ENCODE data around the gene NEGR1. TPM values are rescaled to one million over a fixed set of nuclear protein-coding genes. Genes with fewer than 3 reads are reported as not detected.
A peak's percentile ranks its signal among the peaks of the same experiment; 100 is the strongest.

Gene NEGR1
- total RNA-seq, 4 donors from 2014 or later: 7.0 to 10.0 (median 8.1) TPM

GRCh38 chr1:72197786-72198185 is 84.6 kb downstream of the NEGR1 start:
- Histone ChIP-seq H3K36me3 (no peaks in the 10 kb centered on the region), H3K4me3 (no peak overlapping the region), H3K27ac (no peak overlapping the region), H3K27me3 (no peaks in the 10 kb centered on the region), H3K9me3 (peaks cover 0 to 4% of the 10 kb centered on the region in 2 donors), H3K4me1 (no peaks in the 10 kb centered on the region)
- TF ChIP-seq EP300 (IDR thresholded peaks at IDR 0.05; ENCODE audit: low read depth) (no peak), POLR2A (IDR thresholded peaks at IDR 0.05) (no peak)
- intact Hi-C loops (cut with DNase I; ENCODE audit: low total_unique reads): no loop called here
- in situ Hi-C loops (cut with MboI; ENCODE audit: low pct_ligation_motif_present in 1 of 4, low pct_unique_long_range_greater_than_20kb in 1 of 4, low sequenced_read_pairs in 3 of 4): no loop called here
- no peak for DNase-seq
- 77 to 89% methylated on average over 3 of the region's 3 CpGs for WGBS, 2 donors (ENCODE audit: low coverage in 1 of 2)

GRCh38 chr1:72186733-72187307 is 95.5 kb downstream of the NEGR1 start:
- Histone ChIP-seq H3K27me3 (no peaks in the 10 kb centered on the region), H3K4me1 (peaks cover 0 to 2% (median 0%) of the 10 kb centered on the region in 4 donors), H3K4me3 (no peak overlapping the region), H3K9me3 (no peaks in the 10 kb centered on the region), H3K36me3 (no peaks in the 10 kb centered on the region), H3K27ac (no peak overlapping the region)
- WGBS, 2 donors (ENCODE audit: low coverage in 1 of 2): 80 to 87% methylated on average over 1 of the region's 1 CpG
- in situ Hi-C loops (cut with MboI; ENCODE audit: low pct_ligation_motif_present in 1 of 4, low pct_unique_long_range_greater_than_20kb in 1 of 4, low sequenced_read_pairs in 3 of 4): no loop called here
- TF ChIP-seq CTCF (IDR thresholded peaks at IDR 0.05) (peak in 4 of 5 experiments; percentile 34 to 53 (median 42)), POLR2AphosphoS5 (IDR thresholded peaks at IDR 0.05) (no peak), POLR2A (IDR thresholded peaks at IDR 0.05) (no peak), EP300 (IDR thresholded peaks at IDR 0.05; ENCODE audit: low read depth) (no peak)
- intact Hi-C loops (cut with DNase I; ENCODE audit: low total_unique reads): no loop called here
- DNase-seq: no peak

- WGBS, 2 donors (ENCODE audit: low coverage in 1 of 2): 60 to 64% methylated on average over 3 of the region's 3 CpGs
- intact Hi-C loops (cut with DNase I; ENCODE audit: low total_unique reads): loop anchor here (5.0 kb wide), 1 partner anchor 98 kb away; the partner anchor contains the start of gene NEGR1
- Histone ChIP-seq H3K4me1 (peaks cover 0 to 2% (median 0%) of the 10 kb centered on the region in 4 donors), H3K27me3 (no peaks in the 10 kb centered on the region), H3K4me3 (no peak overlapping the region), H3K9me3 (no peaks in the 10 kb centered on the region), H3K27ac (peak overlapping the region; percentile 1 to 50 (median 24)), H3K36me3 (no peaks in the 10 kb centered on the region)
- no peak for DNase-seq
- in situ Hi-C loops (cut with MboI; ENCODE audit: low pct_ligation_motif_present in 1 of 4, low pct_unique_long_range_greater_than_20kb in 1 of 4, low sequenced_read_pairs in 3 of 4): no loop called here
- TF ChIP-seq POLR2AphosphoS5 (IDR thresholded peaks at IDR 0.05): peak in 1 of 3 donors; percentile 32
- TF ChIP-seq EP300 (IDR thresholded peaks at IDR 0.05; ENCODE audit: low read depth): no peak
Observed at GRCh38 chr1:72184099-72184701, 98.1 kb downstream of the NEGR1 start.

GRCh38 chr1:72182859-72183258 is 99.5 kb downstream of the NEGR1 start:
- H3K27me3 ChIP-seq: no peaks in the 10 kb centered on the region
- DNase-seq: no peak
- H3K27ac ChIP-seq: peak overlapping the region in 2 of 4 donors; percentile 38 to 50
- H3K36me3 ChIP-seq: no peaks in the 10 kb centered on the region
- H3K9me3 ChIP-seq: no peaks in the 10 kb centered on the region
- in situ Hi-C loops (cut with MboI; ENCODE audit: low pct_ligation_motif_present in 1 of 4, low pct_unique_long_range_greater_than_20kb in 1 of 4, low sequenced_read_pairs in 3 of 4) (no loop called here), intact Hi-C loops (cut with DNase I; ENCODE audit: low total_unique reads) (loop anchor here (5.0 kb wide), 1 partner anchor 99 kb away; the partner anchor contains the start of gene NEGR1)
- H3K4me3 ChIP-seq: no peak overlapping the region
- H3K4me1 ChIP-seq: peaks cover 0 to 2% (median 0%) of the 10 kb centered on the region in 4 donors
- TF ChIP-seq CTCF (IDR thresholded peaks at IDR 0.05): no peak
- no peak for TF ChIP-seq POLR2AphosphoS5 (IDR thresholded peaks at IDR 0.05)
- TF ChIP-seq EP300 (IDR thresholded peaks at IDR 0.05; ENCODE audit: low read depth): no peak
- TF ChIP-seq POLR2A (IDR thresholded peaks at IDR 0.05): no peak

GRCh38 chr1:72178266-72178665 is 104.1 kb downstream of the NEGR1 start:
- WGBS, 2 donors (ENCODE audit: low coverage in 1 of 2): 75 to 77% methylated on average over 1 to 2 of the region's 2 CpGs
- in situ Hi-C loops (cut with MboI; ENCODE audit: low pct_ligation_motif_present in 1 of 4, low pct_unique_long_range_greater_than_20kb in 1 of 4, low sequenced_read_pairs in 3 of 4) (no loop called here), intact Hi-C loops (cut with DNase I; ENCODE audit: low total_unique reads) (no loop called here)
- no peaks in the 10 kb centered on the region for H3K4me1 ChIP-seq
- no peaks in the 10 kb centered on the region for H3K27me3 ChIP-seq
- H3K4me3 ChIP-seq: no peak overlapping the region
- no peaks in the 10 kb centered on the region for H3K9me3 ChIP-seq
- peak overlapping the region in 1 of 4 donors; percentile 7 for H3K27ac ChIP-seq
- H3K36me3 ChIP-seq: no peaks in the 10 kb centered on the region
- DNase-seq: no peak
- no peak for TF ChIP-seq CTCF (IDR thresholded peaks at IDR 0.05)
- TF ChIP-seq POLR2A (IDR thresholded peaks at IDR 0.05): no peak
- TF ChIP-seq EP300 (IDR thresholded peaks at IDR 0.05; ENCODE audit: low read depth): no peak
- no peak for TF ChIP-seq POLR2AphosphoS5 (IDR thresholded peaks at IDR 0.05)

All from transverse colon (tissue), 4 donors.